IMR-90 (cell line): ENCODE measurements around the gene DAND5. TPM values are rescaled to one million over a fixed set of nuclear protein-coding genes. Genes with fewer than 3 reads are reported as not detected.

Experiments
- ATAC-seq: fragments of 200-7000 bp; cut with Tn5 transposase; 2 replicates; pipeline ENCODE4 v1.9.1; 2020; ENCODE audit warnings: low read depth, mild to moderate bottlenecking, moderate library complexity
- BruUV-seq: library from RNA; stranded (reverse); fragments of 400-500 nt; replicated peaks from 2 replicates; lab custom pipeline; 2021; lab: Mats Ljungman, UMichigan
- CTCF ChIA-PET: fragments of 300-600 bp; formaldehyde crosslinking; extraction: SDS; loops from one replicate; lab custom pipeline; 2021; ENCODE audit warnings: antibody characterized with exemption; lab: Yijun Ruan, JAX
- POLR2A ChIA-PET: fragments of 300-600 bp; sonication (Branson Sonifier 250); formaldehyde crosslinking; loops from one replicate; lab custom pipeline; 2022; ENCODE audit warnings: antibody characterized with exemption; ENCODE audit not compliant: unreplicated experiment; lab: Charles Lee
- DNase-seq: peaks from one replicate; pipeline ENCODE4 v3.0.0; 2013
- H2AFZ ChIP-seq: replicated peaks from 2 replicates; pipeline ENCODE3; 2013; ENCODE audit warnings: low read length, mild to moderate bottlenecking; ENCODE audit not compliant: poor library complexity
- H2AK5ac ChIP-seq: 2 replicates; pipeline ENCODE4 v1.6.1; 2013; ENCODE audit warnings: low read depth, low read length, inconsistent platforms
- H2AK9ac ChIP-seq: replicated peaks from 2 replicates; pipeline ENCODE3; 2013; ENCODE audit warnings: mild to moderate bottlenecking, low read depth, low read length, moderate library complexity; ENCODE audit not compliant: poor library complexity
- H2BK120ac ChIP-seq: 2 replicates; pipeline ENCODE4 v1.6.1; 2013; ENCODE audit warnings: low read depth, low read length, inconsistent platforms
- H2BK15ac ChIP-seq: 3 replicates; pipeline ENCODE4 v1.6.1; 2013; ENCODE audit warnings: low read depth, low read length, inconsistent platforms
- H2BK20ac ChIP-seq: 2 replicates; pipeline ENCODE4 v1.6.1; 2013; ENCODE audit warnings: low read depth, mild to moderate bottlenecking, inconsistent platforms, low read length, moderate library complexity
- H2BK5ac ChIP-seq: 2 replicates; pipeline ENCODE4 v1.6.1; 2013; ENCODE audit warnings: mild to moderate bottlenecking, low read depth, low read length, inconsistent platforms; ENCODE audit not compliant: poor library complexity, severe bottlenecking
- H3K14ac ChIP-seq: replicated peaks from 2 replicates; pipeline ENCODE4 v1.6.1; 2013; ENCODE audit warnings: low read depth, low read length, inconsistent platforms
- H3K18ac ChIP-seq: 2 replicates; pipeline ENCODE4 v1.6.1; 2013; ENCODE audit warnings: low read depth, low read length, control low read depth
- H3K23ac ChIP-seq: 2 replicates; pipeline ENCODE4 v1.6.1; 2013; ENCODE audit warnings: low read depth, low read length, inconsistent platforms
- H3K27ac ChIP-seq: 2 replicates; pipeline ENCODE4 v1.5.1; 2013; ENCODE audit warnings: mild to moderate bottlenecking, control low read depth, low read length; ENCODE audit not compliant: insufficient read depth
- H3K27me3 ChIP-seq: 2 replicates; pipeline ENCODE4 v1.6.1; 2013; ENCODE audit warnings: low read length; ENCODE audit not compliant: control insufficient read depth, insufficient read depth
- H3K36me3 ChIP-seq: 2 replicates; pipeline ENCODE4 v1.6.1; 2013; ENCODE audit warnings: low read length, mixed read lengths; ENCODE audit not compliant: control insufficient read depth, insufficient read depth
- H3K4ac ChIP-seq: 2 replicates; pipeline ENCODE4 v1.6.1; 2013; ENCODE audit warnings: low read depth, low read length, inconsistent platforms
- H3K4me1 ChIP-seq: 2 replicates; pipeline ENCODE4 v1.6.1; 2013; ENCODE audit warnings: low read length, mixed read lengths; ENCODE audit not compliant: control insufficient read depth, insufficient read depth
- H3K4me2 ChIP-seq: 2 replicates; pipeline ENCODE4 v1.6.1; 2013; ENCODE audit warnings: low read depth, mild to moderate bottlenecking, control low read depth, low read length, moderate library complexity
- H3K4me3 ChIP-seq: 2 replicates; pipeline ENCODE4 v1.5.1; 2013; ENCODE audit warnings: low read depth, mild to moderate bottlenecking, control low read depth, low read length, moderate library complexity; ENCODE audit not compliant: insufficient read depth
- H3K56ac ChIP-seq: 2 replicates; pipeline ENCODE4 v1.6.1; 2013; ENCODE audit warnings: low read length, inconsistent platforms; ENCODE audit not compliant: insufficient read depth; ENCODE audit errors: extremely low read depth
- H3K79me1 ChIP-seq, 2 experiments: 2 replicates each; pipeline ENCODE4 v1.6.1; 2013; ENCODE audit warnings: low read length in 2 of 2, inconsistent platforms in 1 of 2, low read depth in 1 of 2
- H3K9ac ChIP-seq: 2 replicates; pipeline ENCODE4 v1.6.1; 2013; ENCODE audit warnings: low read depth, low read length, control low read depth
- H3K9me1 ChIP-seq: 2 replicates; pipeline ENCODE4 v1.6.1; 2013; ENCODE audit warnings: low read length, inconsistent platforms; ENCODE audit not compliant: insufficient read depth
- H3K9me3 ChIP-seq: 2 replicates; pipeline ENCODE4 v1.6.1; 2013; ENCODE audit warnings: low read length; ENCODE audit not compliant: control insufficient read depth, insufficient read depth
- H4K20me1 ChIP-seq: 2 replicates; pipeline ENCODE4 v1.6.1; 2013; ENCODE audit warnings: low read length, inconsistent platforms; ENCODE audit not compliant: insufficient read depth
- H4K5ac ChIP-seq: 2 replicates; pipeline ENCODE4 v1.6.1; 2013; ENCODE audit warnings: mild to moderate bottlenecking, low read depth, low read length, control low read depth
- H4K8ac ChIP-seq, 2 experiments: 2 replicates each; pipeline ENCODE4 v1.6.1; 2013; ENCODE audit warnings: low read depth in 2 of 2, low read length in 2 of 2, control low read depth in 1 of 2, inconsistent platforms in 1 of 2
- H4K91ac ChIP-seq: 2 replicates; pipeline ENCODE4 v1.6.1; 2013; ENCODE audit warnings: low read depth, low read length, inconsistent platforms; ENCODE audit not compliant: insufficient read depth
- NFE2L2 ChIP-seq: fragments of 150-350 bp; IDR thresholded peaks from 2 replicates; pipeline ENCODE4 v1.6.1; 2016; ENCODE audit warnings: low read depth, mild to moderate bottlenecking, low read length
- RFX5 ChIP-seq: IDR thresholded peaks from 2 replicates; pipeline ENCODE4 v1.8.0; 2012; ENCODE audit warnings: low read depth, mild to moderate bottlenecking, low read length, moderate library complexity
- WGBS, 2 experiments: methylation state at CpG; one replicate each; pipeline versions ENCODE4 v1.1.5 to v1.1.7; 2013; ENCODE audit warnings: missing lambda C conversion rate in 2 of 2; ENCODE audit not compliant: insufficient read length in 1 of 2; ENCODE audit errors: extremely low coverage in 2 of 2; 5-methylcytosine and 5-hydroxymethylcytosine counted together
- dilution Hi-C: fragments of 300-500 bp; cut with HindIII; formaldehyde crosslinking; loops from one replicate; pipeline ENCODE4 v1.14.3; 2018; ENCODE audit warnings: low sequenced_read_pairs; ENCODE audit not compliant: unreplicated experiment
- in situ Hi-C: fragments of 300-500 bp; cut with MboI; formaldehyde crosslinking; loops from 3 replicates; pipeline ENCODE4 v1.14.3; 2019; ENCODE audit warnings: low sequenced_read_pairs, inconsistent platforms, mixed read lengths
- intact Hi-C: fragments of 100-400 bp; cut with micrococcal nuclease; formaldehyde crosslinking; loops from 2 replicates; pipeline ENCODE4 v1.10.0; 2022
- polyA plus RNA-seq, 3 experiments: library from polyadenylated mRNA; depleted of rRNA; stranded (reverse); fragments of >200 nt; gene quantifications; 2 replicates each; pipeline ENCODE4 v1.2.3, GENCODE V29; 2012; ENCODE audit warnings: low replicate concordance in 1 of 3
- total RNA-seq: library from RNA; depleted of rRNA; stranded (reverse); fragments of >200 nt; gene quantifications from 2 replicates; pipeline ENCODE4 v1.2.3, GENCODE V29; 2012

DAND5 gene
- total and polyA plus RNA-seq, 2 of the 4 experiments (the other 2 are of a cell fraction), result 0.03 TPM; not detected in 1

GRCh38 chr19:12924621-12925310 lies 44.6 kb upstream of the DAND5 start:
- 92% methylated on average over 6 of the region's 29 CpGs; no CpG with 5 or more reads in 1 of the 2 experiments for WGBS, 2 experiments
- in situ Hi-C loops (no loop called here), dilution Hi-C loops (no loop called here), intact Hi-C loops (no loop called here)
- H2AK9ac ChIP-seq, result peak overlapping the region; percentile 28
- ChIA-PET POLR2A (no interaction called here), CTCF (no interaction called here)
- no peaks in the 10 kb centered on the region; the same call in 1 of the 2 replicates for H3K9me1 ChIP-seq
- H3K14ac ChIP-seq, result no peak overlapping the region
- no peak overlapping the region for H2BK5ac ChIP-seq
- no peaks in the 10 kb centered on the region for H3K27me3 ChIP-seq
- no peaks in the 10 kb centered on the region for H3K9me3 ChIP-seq
- H2AK5ac ChIP-seq, result no peak overlapping the region
- no peak overlapping the region for H2AFZ ChIP-seq
- no peak overlapping the region for H3K18ac ChIP-seq
- H3K4me2 ChIP-seq, result no peak overlapping the region
- BruUV-seq, result no TSS peak
- H2BK15ac ChIP-seq, result no peak overlapping the region
- no peak overlapping the region for H4K5ac ChIP-seq
- H3K4me3 ChIP-seq, result no peak overlapping the region
- H3K56ac ChIP-seq, result no peak overlapping the region
- H3K27ac ChIP-seq, result no peak overlapping the region
- H3K23ac ChIP-seq, result no peak overlapping the region
- peaks cover 3 to 25% of the 10 kb centered on the region in 2 experiments; a peak in 3 of 4 replicates for H3K79me1 ChIP-seq
- ATAC-seq (no peak), DNase-seq (no peak)
- H3K4me1 ChIP-seq, result no peaks in the 10 kb centered on the region
- no peaks in the 10 kb centered on the region; the same call in 1 of the 2 replicates for H4K20me1 ChIP-seq
- no peak overlapping the region for H3K9ac ChIP-seq
- no peak overlapping the region for H2BK120ac ChIP-seq
- H3K4ac ChIP-seq, result no peak overlapping the region
- no peak overlapping the region for H2BK20ac ChIP-seq
- peaks cover 54% of the 10 kb centered on the region for H3K36me3 ChIP-seq
- no peak overlapping the region for H4K91ac ChIP-seq
- no peak overlapping the region for H4K8ac ChIP-seq
- TF ChIP-seq RFX5, result no peak
- no peak for TF ChIP-seq NFE2L2
